GM18507 (cell line): Measurements from ENCODE around the gene KCNK5.
A peak's percentile ranks its signal among the peaks of the same experiment; 100 is the strongest.

Experiments used
- DNase-seq: peaks from one replicate; pipeline ENCODE4 v3.0.0; 2011; ENCODE audit warnings: low read depth; ENCODE audit not compliant: insufficient read length; ENCODE audit errors: extremely low spot score
- FAIRE-seq: peaks from 2 replicates; lab custom pipeline; 2011; peaks lifted over from hg19 to GRCh38; lab: Jason Lieb, UNC

The KCNK5 gene

DNA sequence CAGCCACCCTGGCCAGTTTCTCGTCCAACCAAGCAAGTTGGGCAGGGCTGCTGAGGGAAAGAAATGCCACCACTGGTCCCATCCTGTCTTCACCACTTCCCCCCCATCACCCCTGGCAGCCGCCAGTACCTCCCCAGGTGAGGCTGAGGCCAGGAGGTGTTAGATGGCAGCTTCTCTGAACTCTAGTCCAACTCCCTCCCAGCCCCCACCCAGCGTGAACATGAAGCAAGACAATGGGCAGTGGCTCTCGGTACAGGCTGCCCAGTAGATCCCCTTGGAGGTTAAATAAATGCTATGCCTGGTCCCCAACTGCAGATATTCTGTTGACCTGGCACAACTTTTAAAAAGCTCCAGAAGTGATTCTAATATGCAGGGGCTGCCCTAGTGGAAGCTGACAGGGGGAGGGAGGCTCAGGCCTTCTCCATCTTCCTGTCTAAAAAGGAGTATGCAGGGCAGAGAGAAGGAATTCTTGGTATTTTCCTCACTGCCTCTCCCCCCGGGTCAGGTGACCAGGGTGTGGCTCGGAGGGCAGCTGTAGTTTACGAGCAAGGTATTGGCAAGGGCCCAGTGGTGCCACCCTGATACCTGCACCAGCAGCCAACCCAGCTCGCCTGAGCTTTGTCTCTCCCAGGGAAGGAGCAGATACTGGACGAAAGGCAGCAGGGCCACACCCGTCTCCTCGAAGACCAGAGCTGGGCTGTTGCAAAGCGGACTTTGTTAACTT, 25.7 kb downstream of the KCNK5 start:
- no peak for FAIRE-seq
- no peak for DNase-seq

DNA sequence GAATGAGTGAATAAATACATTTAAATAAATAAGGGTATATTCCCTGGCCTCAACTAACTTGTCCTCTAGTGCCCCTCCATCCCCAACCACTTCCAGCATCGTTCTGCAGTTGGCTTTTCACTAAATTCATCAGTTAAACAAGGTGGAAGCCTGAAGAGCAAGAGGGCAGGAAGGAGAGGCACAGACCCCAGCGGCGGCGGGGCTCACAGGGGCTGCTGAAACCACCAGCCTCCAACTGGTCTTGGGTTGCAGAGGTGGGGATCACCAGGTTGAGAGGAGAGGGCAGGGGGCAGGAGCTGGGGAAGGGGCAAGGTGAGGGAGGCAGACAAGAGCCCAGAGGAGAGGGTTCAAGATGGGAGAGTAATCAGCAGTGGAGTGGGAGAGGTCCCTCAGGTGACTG, 27.1 kb downstream of the KCNK5 start:
- no peak for DNase-seq
- FAIRE-seq, result no peak

DNA sequence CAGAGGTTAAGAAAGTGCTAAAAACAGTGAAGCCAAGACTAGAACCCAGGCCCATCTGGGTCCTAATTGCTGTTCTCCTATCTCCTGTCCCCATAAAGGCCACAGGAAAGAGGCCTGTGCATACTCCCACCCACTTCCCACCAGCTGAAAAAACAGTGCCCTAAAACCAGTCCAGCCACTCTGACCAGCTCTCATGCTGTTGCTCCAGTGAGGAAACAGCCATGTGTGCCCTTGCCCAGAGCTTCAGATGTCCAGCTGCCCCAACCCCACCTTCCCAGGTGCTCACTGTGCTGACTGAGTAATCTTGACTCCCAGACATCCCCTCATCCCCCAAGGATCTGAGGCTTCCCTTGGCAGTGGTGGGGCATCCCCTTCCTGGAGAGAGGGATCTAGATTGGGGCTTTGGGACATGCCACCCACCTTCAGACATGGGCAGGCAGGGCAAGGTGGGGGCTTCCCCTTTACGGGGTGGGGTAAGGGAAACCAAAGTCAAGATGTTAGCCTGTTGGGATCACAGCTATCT, 28.7 kb downstream of the KCNK5 start:
- DNase-seq, result no peak
- FAIRE-seq, result no peak

DNA sequence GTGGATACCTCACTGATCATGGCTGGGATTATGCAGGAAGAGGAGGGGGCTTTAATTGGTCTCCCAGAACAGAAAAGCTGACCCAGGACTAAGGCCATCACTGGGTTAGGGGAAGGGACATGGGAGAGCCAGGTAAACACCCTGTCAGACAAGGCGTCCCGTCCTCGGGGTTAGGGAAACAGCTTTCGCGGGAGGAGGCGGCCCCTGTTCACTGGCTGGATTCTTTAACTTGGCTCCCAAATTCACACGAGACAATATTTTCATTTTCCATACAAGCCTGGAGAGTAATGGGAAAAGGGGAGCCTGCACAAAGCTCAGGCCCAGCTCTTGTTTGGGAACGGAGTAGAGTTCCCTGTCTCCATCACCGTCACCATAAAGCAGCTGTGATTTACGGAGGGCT, 29.3 kb downstream of the KCNK5 start:
- no peak for DNase-seq
- FAIRE-seq, result no peak

DNA sequence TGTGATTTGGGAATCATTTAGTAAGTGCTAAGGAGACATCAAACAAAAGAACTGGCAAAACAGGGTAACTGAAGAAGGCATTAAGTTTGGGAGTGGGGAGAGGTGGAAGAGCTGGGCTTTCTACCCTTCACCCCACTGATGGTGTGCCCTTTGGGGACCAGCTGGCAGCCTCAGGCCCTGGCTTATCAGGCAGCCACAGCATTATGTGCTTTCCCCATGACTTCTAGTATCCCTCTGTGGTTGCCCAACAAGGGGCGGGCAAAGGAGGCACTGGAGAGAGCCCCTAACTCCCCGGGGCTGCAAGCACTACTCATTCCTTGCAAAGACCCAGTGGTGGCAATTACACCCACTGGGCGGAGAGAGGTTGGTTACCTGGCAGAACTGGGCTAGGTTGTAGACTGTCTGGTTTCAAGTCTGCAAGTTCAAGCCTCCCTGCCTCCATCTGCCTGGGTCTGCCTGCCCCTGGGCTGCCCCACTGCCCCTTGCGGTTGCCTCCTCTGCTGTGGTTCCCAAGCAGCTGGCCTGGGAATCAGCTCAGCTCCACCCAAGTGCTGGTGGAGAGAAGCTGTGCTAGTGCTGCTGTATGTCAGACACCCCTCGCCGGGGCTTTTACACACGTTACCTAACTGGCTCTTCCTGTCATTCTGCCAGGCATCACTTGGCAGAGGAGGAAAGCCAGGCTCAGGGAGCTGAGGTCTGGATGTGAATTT, 29.9 kb downstream of the KCNK5 start:
- FAIRE-seq (no peak), DNase-seq (no peak)

DNA sequence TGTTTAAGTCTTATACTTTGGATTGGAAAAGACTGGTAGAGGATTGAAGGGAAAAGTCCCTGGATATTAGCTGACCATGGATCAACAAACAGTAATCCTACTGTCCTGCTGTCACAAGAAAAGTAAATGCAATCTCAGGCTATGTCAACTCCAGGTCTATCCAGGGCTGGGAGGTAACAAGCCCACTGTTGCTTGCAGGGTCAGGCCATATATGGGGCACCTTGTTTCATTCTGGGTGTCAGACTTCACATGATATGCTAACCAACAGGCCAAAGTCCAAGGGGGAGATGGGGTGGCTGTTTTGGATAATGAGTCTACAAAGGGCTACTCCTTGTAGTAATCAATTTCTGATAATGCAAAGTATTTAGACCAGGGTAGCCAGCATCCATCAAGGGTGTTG, 30.7 kb downstream of the KCNK5 start:
- no peak for DNase-seq
- FAIRE-seq, result no peak

DNA sequence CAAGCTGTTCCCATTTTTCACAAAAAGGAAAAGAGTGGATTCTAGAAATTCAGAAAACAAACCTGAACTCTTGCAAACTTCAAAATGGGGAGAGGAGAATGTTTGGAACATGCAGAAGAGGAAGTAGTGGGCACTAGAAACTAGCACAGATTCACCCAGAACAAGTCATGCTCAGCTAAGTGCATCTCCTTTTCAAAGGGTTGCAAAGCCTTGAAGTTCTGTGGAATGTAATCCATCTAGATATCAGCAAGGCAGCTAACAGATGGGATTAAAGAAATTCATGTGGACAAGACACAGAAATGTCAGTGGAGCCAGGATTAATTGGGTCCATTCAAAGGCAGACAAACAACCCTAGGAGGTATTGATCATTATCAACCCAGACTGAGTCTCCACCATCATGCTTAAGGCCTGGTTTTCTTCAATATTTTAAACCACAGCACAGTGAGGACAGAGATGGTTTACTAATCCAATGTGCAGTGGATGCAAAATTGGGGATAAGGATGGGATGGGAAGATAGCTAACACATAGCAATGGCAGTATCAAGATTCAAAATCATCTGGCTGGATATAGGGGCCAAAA, 31.3 kb downstream of the KCNK5 start:
- DNase-seq (no peak), FAIRE-seq (no peak)

DNA sequence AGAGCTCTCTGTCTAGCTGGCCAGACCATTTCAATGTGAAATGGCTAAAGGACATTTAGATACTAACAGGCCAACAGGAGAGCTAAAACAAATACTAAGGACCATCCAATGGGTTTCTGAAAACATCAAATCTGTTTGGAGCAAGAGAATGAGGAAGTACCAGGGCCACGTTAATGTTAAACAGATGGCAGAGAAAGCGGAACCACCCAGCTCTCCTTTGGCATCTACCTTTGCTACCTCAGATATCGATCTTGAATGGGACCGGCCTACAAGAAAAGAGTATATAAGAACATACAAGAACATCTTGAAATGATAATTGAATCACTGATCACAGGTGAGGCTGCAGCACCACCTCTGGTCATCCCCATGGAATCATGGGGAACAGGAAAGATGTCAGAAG, 31.8 kb downstream of the KCNK5 start:
- DNase-seq (no peak), FAIRE-seq (peak; percentile 67)

DNA sequence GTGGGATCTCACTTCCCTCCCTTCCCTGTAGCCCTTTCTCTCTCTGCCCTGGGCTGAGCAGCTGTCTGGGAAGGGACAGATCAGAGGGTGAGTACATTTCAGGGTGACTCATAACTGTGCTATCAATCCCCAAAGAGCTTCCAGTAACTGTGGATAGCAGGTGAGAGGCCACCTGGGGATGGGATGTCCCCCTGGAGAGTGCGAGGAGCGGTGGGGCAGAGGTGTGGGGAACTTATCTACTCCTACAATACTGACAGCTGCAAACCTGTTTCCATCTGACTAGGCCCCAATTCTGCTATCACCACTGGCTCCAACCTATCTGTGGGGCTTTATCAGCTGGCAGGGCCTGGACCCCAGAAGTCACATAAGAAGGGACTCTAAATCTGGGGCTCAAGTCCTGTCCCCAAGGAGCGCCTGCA, 32.6 kb downstream of the KCNK5 start:
- no peak for DNase-seq
- no peak for FAIRE-seq

DNA sequence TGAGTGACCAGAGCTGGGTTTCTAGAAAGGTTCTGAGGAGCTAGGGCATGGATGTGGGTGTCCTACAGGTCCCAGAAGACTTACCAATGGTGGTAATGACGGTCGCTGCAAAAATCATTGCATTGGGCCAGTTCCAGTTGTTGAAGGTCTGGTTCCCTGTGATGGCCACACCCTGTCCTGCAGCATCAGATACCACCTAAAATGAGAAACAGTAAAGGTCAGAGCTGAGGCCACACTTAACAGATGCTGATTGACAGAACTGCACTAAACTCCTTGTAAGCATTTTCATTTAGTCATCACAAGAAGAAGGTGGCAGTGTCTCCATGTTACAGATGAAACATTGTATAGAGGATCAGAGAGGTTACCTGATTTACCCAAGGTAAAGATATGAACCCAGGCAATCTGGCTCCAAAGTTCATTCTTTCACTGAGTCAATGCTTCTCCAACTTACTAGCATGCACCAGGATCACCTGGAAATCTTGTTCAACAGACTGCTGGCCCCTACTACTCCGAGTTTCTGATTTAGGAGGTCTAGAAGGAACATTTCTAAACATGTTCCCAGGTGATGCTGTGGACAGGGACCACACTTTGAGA, 33.4 kb downstream of the KCNK5 start:
- FAIRE-seq (no peak), DNase-seq (no peak)

DNA sequence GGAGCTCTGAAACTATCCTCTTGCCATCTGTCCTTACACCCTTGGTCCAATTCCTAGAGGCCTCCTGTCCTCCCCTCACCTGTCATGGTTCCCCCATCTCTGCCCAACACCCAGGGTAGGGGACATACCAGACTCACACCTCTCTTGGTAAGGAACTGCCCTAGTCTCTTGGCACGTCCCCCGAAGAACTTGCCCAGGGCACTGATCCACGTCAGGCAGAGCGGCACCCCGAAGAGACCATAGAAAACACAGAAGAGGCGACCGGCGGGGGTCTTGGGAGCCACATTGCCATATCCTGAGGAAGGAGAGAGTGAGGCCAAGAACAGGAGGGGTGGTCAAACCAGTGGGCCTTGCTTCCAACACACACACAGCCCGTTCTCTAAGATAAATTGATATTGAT, 34.8 kb downstream of the KCNK5 start:
- FAIRE-seq (no peak), DNase-seq (no peak)

DNA sequence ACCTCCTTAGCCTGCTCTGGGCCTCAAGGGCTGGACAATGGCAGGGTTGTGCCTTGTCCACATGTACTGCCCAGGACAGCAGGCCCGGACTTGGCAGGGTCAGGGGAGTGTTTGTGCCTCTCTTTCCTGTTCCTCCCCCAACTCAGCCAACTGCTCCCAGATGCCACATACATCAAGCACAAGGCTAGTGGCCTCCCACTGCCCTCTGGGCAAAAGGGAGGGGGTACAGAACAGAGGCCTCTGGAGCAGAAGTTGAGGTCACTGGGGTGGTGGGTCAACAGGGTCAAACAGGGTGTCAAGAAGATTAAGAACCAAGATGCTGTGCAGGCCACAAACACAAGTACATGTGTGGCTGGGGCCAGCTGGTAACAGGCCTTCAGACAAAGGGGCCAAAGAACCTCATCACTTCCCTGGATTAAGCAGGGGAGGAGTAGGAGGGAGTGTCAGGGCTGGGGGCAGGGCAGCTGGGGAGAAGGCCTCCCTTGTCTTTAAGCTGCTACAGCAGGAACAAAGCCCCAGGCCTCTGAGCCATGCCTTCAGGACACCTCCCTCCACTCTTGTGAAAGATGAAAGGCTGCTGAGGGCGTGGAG, 36.0 kb downstream of the KCNK5 start:
- DNase-seq (no peak), FAIRE-seq (no peak)

DNA sequence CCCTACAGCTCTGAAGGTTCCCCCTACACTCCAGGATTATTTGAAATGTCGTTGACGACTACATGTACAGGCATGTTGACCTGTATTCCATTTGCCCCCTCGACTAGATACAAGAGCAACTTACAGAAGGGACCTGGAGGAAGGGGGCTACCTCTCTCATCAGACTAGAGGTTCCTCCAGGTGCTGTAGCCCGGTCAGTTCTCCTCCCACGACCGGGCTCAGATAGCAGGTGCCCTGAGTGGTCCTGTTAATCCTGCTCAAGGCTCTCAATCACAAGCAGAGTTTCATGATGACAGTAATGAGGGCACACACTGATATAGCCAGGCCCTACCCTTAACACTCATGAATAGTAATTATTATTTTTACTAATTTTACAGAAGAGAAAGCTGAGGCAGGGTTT, 36.5 kb downstream of the KCNK5 start:
- FAIRE-seq (no peak), DNase-seq (no peak)

DNA sequence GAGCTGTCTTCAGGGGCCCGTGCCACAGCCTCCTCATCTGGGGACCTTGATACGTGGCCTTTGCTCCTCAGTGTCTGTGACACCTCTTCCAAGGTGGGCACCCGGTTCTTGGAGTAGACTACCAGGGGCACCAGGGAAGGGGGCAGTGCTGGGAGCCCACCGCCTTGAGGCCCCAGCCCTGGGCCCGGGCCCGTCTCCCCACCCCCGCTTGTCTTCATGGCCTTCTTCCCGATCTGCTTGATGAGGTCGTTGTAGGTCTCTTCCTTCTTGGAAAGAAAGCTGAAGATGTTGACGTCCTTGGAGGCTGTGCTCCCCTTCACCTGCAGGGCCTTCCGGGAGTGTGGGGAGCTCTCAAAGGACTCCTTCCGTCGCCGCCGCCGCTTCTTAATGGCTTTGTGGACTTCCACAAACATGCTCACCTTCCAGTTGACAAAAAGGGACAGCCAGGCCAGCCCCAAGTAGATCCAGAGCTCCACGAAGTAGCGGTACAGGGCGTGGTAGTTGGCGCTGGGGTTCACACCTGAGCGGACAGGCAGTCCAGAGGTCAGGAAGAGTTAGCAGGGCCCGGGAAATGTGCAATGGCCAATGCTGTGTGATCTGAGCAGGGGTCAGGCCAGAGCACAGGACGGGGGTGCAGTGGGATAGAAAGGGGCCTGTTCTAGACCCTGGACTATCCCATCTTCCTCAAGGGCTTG, 37.9 kb downstream of the KCNK5 start:
- FAIRE-seq (no peak), DNase-seq (no peak)

DNA sequence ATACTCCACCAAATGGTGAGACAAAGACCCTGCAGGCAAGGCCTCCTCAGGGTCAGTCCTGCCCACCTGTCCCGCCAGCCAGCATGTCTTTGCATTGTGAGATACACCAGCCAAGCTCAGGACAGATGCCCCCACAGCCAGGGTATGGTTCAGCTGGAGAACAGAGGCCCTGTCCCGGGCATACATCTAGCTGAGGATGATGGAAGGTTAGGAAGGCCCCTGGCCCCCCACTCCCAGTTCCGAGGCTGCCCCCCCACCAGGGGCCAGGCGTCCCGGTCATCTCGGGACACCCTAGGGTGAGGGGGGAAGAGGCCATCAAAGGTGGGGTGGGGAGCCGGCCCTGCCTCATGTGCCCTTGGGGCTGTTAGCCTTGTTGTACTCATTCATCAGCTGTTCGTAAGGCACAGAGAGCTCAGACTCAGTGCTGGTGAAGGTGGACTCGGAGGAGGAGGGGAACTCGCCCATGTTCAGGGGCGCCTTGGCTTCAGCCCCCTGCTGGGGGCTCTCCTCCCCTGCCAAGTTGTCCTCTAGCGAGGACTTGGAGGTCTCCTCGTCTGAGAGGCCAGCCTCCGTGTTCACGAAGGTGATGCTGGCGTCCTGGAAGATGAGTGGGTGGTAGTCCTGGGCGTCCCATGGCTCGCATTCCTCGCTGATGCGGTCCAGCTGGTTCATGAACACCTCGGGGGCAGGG, 38.6 kb downstream of the KCNK5 start:
- no peak for DNase-seq
- FAIRE-seq, result no peak

DNA sequence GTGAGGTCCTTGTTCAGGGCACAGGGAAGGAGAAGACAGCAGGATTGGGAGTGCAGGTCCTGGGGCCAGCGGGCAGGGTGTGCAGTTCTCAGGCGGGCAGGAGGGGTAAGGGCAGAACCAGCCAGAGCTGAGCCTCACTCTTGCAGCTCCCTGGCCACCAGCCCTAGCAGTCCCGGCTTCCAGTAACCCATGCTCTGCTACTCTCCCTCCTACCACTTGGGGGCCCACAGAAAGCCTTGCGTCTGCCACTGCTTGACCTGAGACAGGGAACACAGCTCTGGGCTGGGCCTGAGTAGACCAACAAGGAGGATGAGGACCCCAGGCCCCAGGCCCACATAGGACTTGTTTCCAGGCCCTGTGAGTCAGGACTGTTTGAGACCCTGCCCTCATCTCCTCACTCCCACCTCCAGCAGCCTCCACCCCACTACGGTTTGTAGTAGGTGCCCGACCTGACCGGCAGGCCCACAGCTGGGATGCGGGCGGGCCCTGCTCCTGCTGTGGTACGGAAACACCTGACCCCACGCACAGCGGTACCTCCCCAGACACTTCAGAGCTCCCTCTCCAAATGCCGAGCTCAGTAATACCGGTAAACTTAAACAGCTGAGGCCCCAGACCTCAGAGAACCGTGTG, 39.2 kb downstream of the KCNK5 start:
- FAIRE-seq (peak; percentile 81), DNase-seq (peak; percentile 23)

DNA sequence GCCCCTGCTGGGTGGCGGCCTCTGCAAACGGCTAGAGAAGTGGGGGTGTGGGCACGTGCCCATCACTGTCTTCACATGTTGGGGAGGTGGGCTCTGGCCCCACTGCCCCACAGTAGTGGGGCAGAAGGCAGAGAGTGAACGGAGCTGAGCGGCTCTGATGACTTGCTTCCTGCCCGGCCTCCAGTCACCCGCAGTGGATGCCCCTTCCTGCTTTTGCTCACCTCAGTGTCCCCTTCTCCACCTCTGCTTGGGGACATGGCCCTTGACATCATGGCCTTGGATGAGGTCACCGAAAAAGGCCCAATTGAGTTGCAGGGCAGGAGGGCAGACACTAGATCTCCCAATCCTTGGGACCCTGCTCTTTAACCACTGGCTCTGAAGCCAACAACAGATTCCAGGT, 40.1 kb downstream of the KCNK5 start:
- FAIRE-seq (no peak), DNase-seq (no peak)

DNA sequence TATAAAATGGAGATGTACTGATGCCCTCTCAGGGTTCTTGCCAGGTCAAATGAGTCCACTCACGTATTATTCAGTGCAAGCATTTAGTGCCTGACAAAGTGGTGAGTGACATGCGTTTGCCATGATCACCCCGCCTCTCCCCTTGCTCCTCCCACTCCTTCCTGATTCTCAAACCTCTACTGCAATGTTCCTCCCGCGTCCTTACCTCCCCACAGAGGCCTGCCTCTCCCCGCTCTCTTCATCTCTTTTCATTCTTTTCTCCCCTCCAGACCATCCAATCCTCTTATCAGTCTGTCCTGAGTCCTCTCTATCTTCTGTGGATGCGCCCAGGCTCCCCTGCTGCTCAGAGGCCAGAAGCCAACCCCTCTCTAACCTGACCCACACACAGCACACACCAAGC, 40.7 kb downstream of the KCNK5 start:
- DNase-seq, result no peak
- no peak for FAIRE-seq

DNA sequence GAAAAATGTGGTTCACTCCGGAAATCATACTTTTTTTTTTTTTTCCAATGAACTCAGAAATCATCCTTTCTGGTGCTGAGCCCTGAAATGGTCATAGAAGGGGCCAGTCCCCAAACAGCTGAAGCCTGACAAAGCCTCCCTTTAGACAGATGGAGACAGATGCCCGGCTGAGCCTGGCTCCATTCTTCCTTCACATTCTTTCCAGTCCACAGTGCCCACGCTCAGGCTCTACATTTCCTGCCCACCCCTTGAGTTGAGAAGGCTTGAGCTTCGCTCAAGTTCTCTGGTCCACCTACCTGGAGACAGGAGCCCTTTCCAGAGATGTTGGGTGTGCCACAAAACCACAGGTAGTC, 41.2 kb downstream of the KCNK5 start:
- no peak for DNase-seq
- FAIRE-seq, result no peak
